Activated gamma-delta T cell (primary cell): ENCODE data around the gene CALY.

Source experiments
- DNase-seq: peaks from one replicate; lab custom pipeline; 2025; lab: John Stamatoyannopoulos, UW

Gene CALY

DNA sequence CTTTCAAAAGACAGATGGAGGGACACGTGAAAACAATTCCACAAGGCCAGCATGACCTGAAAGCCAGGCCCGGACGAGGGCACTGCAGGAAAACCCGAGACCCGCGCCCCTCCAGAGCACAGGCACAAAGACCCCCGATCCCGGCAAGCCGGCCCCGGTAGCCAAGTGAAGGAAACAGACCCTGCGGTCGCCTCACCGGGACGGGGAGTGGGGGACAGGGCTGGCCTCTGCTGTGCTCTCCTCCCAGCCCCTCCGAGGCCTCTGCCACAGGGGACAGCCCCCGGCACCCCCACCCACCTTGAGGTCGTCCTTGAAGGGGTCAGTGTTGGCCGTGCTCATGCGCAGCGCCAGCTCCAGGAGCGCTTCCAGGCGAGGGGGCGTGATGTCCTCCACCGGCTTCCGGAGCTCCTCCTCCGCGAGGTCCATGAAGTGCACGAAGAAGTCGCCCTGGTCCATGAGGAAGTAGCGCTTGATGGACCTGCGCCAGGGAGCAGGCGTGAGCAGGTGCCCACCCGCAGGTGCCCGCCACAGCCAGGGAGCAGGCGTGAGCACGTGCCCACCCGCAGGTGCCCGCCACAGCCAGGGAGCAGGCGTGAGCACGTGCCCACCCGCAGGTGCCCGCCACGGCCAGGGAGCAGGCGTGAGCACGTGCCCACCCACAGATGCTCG lies 48.7 kb downstream of the CALY start:
- no peak for DNase-seq

DNA sequence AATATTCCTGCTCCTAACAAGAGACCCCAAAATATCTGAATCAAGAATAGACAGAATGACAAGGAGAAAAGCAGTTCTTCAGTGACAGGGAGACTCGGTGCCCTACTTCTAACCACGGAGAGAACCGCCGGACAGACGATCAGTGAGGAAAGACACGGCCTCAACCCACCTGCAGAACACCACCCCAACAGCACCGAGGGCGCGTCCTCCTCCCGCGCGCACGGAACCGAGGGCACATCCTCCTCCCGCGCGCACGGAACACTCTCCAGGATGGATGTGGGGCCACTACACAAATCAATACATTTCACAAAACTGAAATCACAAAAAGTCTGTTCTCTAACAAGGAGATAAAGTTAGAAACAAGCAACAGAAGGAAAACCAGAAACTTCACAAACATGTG lies 50.3 kb downstream of the CALY start:
- DNase-seq = no peak

DNA sequence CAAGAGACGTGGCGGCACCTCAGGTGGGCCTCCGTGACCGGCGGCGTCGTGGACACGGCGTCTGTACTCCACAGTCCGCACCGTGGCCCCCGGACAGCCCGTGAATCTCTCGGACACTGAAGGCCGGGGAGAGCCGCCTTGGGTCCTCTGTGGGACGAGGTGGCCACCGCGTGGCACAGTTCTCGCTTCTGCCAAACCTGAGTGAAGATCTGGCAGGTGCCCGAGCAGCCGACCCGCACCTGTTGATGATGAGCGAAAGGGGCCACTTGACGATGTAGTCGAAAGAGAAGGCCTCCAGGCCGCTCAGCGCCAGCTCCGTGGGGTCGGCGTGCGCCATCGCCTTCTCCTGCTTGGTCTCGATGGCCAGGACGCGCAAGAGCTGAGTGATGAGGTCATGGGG lies 51.5 kb downstream of the CALY start:
- DNase-seq = no peak

DNA sequence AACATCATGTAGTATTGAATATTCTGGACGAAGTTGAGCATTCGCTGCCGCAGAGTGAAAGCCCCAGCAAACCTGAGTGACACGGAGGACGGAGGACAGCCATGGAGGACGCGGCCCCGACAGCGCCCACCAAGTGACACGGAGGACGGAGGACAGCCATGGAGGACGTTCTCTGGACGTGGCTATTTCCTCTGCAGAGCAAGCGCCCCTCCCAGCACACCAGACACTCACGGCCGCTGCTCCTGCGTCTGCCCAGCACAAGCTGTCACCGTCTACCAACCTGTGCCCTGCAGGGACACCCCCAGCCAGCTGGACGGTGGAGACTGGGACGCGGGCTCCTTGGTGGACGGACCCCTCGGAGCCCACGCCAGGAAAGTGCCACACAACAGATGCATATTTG lies 52.8 kb downstream of the CALY start:
- no peak for DNase-seq

DNA sequence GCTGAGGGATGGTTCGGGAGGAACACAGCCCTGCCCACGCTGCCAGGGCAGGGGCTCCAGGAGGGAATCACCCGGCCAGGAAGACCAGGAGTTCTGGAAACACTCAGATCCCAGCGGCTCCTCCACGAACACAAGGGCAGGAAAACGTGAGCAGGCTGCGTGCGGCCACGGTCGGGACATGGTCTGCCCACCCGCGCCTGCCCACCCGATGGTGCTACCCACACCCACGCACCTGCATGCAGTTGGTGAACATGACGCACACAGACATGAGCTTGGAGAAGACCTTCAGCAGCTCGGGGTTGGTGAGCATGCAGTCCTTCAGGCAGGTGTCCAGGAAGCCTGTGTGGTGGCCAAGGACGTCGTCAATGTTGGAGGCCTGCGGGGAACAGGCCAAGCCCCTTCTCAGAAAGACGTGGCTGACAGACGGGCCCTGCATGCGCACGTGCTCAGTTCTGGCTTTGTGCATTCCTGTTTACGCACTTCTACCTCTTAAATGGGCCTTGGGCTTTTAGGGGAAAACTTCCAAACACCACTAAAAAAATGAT lies 53.8 kb downstream of the CALY start:
- no peak for DNase-seq

DNA sequence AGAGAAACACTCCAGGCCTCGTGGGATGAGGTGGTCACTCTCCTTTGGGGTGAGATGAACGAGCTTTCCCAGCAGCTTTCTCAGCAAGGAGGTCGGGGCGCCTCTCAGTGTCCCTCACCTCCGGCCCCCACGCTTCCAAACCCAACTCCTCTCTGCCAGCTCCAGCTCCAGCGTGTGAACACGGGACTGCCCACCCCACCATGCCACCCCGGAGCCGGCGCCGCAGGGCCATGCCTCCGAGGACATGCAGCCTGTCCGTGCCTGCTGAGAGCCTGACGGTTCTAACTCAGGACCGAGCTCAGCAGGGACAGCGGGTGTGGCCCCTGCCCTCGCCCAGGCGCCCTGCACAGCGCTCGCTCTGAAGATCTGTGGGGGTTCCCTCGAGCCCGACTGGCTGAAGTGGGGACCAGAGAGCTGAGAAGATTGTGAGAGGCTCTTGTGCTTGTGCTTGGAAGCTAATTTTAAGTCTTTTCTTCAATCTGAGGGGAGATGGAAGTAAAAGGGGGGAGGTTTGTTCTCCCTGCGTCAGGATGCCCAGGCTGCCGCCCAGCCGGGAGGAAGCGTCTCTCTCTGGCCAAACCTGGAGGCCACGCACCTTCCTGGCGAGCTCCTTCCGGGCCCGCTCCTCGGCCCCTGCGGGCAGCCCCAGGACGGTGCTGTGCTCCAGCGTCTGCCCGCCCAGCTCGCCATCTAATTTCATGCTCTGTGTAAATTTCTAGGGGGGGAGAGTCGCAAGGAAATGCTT lies 54.9 kb downstream of the CALY start:
- DNase-seq = no peak

DNA sequence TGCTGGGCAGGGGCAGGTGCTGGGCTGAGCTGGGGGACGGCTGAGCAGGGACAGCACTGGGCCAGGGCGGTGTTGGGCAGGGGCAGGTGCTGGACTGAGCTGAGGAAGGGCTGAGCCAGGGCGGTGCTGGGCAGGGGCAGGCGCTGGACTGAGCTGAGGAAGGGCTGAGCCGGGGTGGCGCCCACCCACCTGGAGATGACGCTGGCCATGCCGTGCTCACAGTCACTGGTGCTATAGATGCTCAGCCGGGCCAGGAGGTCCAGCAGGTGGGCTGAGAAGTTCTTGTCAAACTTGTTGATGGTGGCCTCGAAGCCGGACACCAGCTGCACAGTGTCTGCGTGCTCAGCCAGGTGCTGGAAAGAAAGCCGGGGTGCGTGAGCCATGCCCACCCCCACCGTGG lies 55.6 kb downstream of the CALY start:
- no peak for DNase-seq

DNA sequence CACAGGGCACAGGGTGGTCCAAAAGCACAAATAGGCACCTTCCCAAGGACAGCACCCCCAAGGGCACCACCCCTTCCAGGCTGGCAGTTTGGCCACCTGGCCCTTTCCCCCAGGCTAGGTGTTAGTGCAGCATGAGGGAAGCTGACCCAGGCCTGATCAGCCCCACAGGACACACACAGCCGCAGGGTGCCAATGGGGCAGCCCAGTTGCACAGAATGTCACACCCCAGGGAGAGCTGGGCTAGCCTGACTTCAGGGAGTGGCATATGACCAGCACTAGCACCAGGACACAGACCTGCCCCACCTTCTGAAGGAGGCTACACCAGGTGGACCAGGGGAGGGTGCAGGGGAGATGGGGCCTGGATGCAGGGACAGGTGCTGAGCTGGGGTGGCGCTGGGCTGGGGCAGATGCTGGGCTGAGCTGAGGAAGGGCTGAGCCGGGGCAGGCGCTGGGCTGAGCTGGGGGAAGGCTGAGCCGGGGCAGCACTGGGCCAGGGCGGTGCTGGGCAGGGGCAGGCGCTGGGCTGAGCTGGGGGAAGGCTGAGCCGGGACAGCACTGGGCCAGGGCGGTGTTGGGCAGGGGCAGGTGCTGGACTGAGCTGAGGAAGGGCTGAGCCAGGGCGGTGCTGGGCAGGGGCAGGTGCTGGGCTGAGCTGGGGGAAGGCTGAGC lies 56.2 kb downstream of the CALY start:
- DNase-seq = no peak

DNA sequence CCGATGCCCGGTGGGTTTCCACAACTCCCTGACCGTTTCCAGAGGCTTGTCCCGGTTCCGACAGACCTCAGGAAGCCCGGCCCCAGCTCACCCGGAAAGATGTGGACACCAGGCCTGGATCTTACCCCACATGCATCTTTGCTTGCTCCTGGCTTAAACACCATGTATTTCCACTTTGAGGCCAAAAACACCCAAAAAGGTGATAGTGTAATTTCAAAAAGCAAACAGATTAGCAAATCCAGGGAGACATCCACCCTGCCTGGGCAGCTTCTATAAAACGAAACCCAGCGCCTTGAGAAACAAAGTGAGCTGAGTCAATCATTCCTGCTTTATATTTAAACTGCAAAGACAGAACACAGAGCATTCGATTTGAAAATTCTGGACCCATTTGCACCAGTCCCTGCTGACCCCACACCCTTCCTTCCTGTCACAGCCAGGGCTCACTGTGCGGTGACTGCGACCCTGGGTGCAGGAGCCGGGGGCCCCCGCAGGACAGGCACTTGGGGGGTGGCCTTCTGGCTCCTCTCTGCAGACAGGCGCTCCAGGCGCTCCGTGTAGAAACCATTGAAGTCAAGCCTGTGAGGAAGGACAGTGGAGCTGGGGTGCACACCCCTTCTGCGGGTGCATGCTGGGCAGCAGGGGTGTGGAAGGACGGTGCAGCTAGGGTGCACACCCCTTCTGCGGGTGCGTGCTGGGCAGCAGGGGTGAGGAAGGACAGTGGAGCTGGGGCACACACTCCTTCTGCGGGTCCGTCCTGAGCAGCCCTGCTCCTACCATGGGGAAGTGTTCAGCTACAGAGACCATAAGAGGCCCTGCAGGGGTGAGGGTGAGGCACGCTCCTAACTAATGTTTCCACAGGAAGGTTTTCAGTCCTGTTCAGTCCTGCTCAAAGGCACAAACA lies 57.1 kb downstream of the CALY start:
- DNase-seq = no peak

DNA sequence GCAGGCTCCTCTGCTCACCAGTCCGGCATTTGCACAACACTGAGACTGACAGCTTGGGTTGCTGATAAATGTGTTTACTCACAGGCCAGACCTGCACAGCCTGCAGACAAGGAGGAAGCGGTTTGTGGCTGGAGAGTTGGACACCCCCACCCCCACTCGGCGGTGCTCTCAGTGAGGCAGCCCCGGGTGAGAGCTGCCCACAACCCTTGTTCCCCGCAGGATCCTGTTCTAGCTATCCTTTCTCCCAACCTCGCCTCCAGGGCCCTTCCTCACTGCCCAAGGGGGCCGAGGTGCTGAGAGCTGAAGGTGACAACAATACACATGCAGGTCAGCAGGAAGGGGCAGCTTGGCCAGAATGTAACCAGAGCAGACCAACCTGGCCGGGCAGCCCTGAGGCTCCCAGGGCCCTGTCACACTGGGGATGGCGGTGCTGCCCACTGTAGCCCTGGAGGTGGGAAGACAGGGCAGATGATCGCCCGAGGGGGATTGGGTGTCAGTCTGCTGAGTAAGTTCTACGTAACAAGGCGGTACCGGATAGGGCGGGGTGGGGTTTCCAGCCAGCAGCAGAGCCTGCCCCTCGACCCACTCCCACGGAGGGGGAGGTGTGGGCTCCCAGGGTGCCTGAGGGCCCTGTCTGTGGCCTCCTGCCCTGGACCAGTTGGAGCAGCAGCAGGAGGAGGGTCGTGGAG lies 58.0 kb downstream of the CALY start:
- DNase-seq = peak; percentile 54

DNA sequence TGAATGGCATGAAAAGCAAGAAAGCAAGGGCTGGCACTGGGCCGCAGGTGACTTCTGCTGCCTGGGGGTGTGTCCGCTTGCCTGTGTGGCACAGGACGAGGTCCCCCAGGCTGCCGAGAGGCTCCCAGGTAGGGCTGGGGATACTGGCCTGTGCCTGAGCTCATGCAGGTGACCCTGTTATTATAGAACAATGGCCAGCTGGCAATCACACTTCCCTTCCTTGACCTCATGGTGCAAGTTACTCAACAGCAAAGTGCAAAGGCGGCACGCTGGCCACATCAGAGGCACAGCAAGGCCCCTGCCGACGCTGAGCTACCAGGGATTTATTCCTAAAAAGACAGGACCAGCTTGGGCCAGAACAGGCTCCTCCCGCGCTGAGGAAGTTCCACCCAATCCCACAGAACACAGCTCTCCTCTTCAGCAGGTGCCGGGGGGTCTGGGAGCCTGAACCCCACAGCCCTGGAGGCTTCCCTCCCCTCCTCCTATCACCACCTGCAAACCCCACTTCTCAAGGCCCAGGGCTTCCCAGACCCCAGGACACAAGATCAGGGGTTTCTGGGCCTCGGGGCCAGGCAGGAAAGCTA lies 58.6 kb downstream of the CALY start:
- no peak for DNase-seq

DNA sequence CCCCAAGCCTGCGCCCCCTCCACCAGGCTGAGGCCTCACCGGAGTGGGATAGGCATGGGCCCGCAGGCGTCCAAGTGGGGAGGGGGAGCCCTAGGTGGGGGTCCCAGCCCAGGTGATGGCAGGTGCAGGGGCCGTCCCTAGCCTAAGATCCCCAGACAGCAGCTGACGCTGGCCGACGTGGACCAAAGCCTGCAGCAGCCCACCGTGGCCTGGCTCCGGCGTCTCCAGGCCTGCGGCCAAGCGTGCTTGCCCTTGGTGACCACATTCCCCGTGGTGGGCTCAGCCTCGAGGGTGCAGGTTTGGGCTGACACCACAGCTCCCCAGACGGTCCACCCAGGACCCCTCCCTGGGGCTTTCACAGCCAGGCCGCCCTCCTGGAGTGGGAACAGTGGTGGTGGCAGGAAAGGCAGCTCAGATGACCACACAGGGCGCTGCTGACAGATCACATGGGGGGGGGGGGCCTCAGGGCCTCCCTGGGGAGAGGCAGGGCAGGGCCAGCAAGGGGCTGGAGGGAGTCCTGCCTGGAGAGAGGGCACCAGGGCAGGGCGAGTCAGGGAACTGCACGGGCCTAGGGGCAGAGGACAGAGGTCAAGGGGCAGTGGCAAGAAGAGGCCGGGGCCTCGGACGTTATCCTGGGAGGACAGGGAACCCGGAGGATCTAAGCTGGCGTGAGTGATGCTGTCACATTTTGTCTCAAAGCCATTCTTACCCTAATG lies 59.3 kb downstream of the CALY start:
- DNase-seq = no peak

DNA sequence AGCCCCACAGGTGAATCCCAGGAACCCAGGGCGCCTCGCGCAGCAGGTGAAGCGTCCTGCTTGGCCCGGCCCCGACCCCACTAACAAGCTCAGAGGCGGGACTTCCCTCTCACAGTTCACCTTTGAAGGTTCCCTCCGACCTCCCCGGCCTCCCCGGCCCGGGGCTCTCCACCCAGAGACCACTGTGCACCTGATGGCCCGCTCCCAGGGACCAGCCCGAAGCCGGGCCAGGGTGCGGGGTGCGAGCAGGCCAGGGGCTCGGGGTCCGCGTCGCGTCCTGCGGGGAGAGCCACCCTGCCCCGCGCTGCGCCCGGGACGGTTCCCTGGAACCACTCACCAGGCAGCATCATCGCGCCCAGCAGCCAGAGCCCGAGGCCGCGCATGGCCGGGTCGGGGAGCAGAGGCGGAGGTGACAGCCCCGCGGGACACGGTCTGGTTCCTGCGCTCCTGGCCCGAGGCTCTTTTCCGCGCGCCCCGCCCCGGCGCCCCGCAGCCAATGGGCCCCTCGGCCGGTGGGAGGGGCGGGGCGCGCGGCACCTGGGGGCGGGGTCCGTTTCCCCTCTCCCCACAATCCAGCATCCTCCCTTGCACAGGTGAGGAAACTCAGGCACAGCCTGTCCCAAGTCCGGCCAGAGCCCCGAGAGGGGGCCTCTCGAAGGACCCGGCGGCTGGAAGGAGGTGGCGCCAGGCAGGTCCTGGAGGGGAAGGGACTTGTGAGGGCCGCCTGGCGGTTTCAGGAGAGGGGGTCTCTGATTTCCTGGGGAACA lies 60.1 kb downstream of the CALY start, which contains the start of gene ADAM8:
Gene ADAM8, minus strand, starts transcription at position 434 of the 767 bp plus-strand sequence. Its CDS starts 51 bp downstream, at position 383.
- peak; percentile 59 for DNase-seq

DNA sequence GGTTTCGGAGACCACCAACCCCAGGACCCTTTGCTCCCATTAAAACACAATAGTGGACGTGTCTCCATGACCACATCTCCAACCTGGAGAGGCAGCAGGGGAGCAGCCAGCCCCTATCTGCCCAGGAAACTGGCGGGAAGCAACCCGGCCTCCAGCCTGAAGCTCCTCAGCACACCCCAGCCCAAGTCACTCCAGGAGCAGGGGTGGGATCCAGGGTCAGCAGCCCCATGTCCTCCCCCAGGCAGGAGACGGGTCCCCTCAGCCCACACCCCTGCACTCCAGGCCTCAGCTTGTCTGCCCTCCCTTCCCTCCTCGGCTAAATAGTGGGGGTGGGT lies 60.6 kb downstream of the CALY start:
- no peak for DNase-seq

DNA sequence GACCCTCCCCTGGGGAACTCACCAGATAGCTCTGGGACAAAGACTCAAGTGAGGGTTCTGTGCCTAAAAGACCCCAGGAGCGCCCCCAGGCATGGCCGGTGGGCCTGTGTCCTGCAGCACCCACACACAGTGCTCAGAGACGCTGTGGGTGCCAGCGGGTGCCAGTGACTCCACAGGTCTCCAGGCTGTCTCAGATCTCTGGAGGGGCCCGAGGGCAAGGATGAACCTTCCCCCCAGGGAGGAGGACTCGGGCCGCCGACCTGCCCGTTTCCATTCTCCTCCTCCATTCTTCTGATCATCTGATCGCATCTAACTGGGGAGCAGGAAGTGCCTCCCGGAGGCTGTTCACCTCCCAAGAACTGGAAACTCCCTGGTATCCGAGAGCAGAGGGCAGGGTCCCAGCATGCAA lies 61.0 kb downstream of the CALY start:
- DNase-seq = no peak

DNA sequence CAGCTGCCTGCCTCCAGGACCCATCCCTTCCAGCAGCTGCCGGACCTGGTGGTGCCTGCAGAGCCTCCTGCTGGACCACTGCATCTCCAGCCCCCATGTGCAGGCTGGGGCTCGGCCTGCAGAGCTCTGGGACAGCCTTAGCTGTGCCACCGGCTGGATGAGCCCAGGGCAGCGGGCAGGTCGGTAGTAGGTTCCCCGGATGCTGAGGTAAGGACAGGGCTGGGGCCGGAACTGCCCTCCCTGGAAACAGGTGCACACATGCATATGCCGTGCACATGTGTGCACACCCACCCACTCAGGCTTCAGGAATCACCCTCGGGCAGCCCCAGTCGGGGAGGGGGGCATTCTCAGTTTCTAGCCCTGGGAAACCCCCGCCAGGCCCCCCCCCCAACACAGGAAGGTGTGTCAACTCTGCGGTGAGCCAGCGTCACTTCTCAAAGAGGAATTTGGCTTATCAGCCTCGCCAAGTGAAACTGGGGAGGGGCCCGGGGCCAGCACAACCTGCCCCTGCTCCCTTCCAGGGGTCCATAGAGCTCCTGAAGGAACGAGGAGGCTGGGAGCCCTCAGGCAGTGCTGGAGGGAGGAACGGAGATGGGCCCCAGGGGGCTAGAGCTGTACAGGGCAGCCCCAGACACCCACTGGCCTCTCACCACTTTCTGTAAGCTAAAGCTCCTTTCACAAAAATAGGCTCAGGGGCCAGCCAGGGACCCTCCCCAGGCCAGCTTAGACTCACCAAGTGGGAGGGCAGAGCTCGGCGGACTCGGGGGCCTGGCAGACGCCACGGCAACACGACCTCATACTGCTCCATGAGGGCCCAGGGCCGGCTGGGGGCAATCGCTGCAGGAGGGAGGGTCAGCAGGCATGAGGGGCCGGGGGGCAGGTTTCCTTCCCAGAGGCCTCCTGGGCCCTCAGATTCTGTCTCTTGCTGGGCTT lies 61.7 kb downstream of the CALY start:
- DNase-seq = peak; percentile 67
